Caco-2 (cell line): Measurements from ENCODE around the gene UBTD1. TPM values are rescaled to one million over a fixed set of nuclear protein-coding genes. Genes with fewer than 3 reads are reported as not detected.
A peak's percentile ranks its signal among the peaks of the same experiment; 100 is the strongest.

Experiments
- BruUV-seq: library from RNA; stranded (reverse); fragments of 400-500 nt; replicated peaks from 2 replicates; lab custom pipeline; 2021; lab: Mats Ljungman, UMichigan
- CTCF ChIA-PET: fragments of 300-600 bp; sonication (Branson Sonifier 250); formaldehyde crosslinking; loops from one replicate; lab custom pipeline; 2022; ENCODE audit warnings: antibody characterized with exemption; lab: Charles Lee
- POLR2A ChIA-PET: fragments of 300-600 bp; sonication (Branson Sonifier 250); formaldehyde crosslinking; loops from one replicate; lab custom pipeline; 2022; ENCODE audit warnings: antibody characterized with exemption; lab: Charles Lee
- DNase-seq, 2 experiments: peaks; one replicate each; pipeline versions ENCODE4 v3.0.0 to v3.0.0-alpha.2; 2020 to 2022
- H3K27me3 ChIP-seq: replicated peaks from 2 replicates; pipeline ENCODE4 v1.6.0; 2011; ENCODE audit warnings: low read length; ENCODE audit not compliant: control insufficient read depth, insufficient read depth
- H3K36me3 ChIP-seq: 2 replicates; pipeline ENCODE4 v1.5.1; 2011; ENCODE audit warnings: low read length; ENCODE audit not compliant: control insufficient read depth, insufficient read depth
- H3K4me1 ChIP-seq: fragments of 250-450 bp; sonication (Bioruptor Pico); 2 replicates; pipeline ENCODE4 v1.5.1; 2020; ENCODE audit warnings: mild to moderate bottlenecking
- H3K4me3 ChIP-seq: 2 replicates; pipeline ENCODE4 v1.5.1; 2011; ENCODE audit warnings: low read depth, mild to moderate bottlenecking, control low read depth, low read length
- H3K9me3 ChIP-seq: fragments of 250-450 bp; sonication (Bioruptor Pico); 2 replicates; pipeline ENCODE4 v1.5.1; 2020; ENCODE audit warnings: mild to moderate bottlenecking, moderate library complexity
- H3K27ac Mint-ChIP-seq: one replicate; pipeline ENCODE4 v1.8.0; 2022; ENCODE audit warnings: mixed read lengths; ENCODE audit not compliant: unreplicated experiment
- H3K27me3 Mint-ChIP-seq: one replicate; pipeline ENCODE4 v1.8.0; 2022; ENCODE audit warnings: mixed read lengths; ENCODE audit not compliant: insufficient read depth, unreplicated experiment
- H3K36me3 Mint-ChIP-seq: one replicate; pipeline ENCODE4 v1.8.0; 2022; ENCODE audit warnings: mild to moderate bottlenecking, mixed read lengths; ENCODE audit not compliant: insufficient read depth, unreplicated experiment
- H3K4me1 Mint-ChIP-seq: one replicate; pipeline ENCODE4 v1.8.0; 2022; ENCODE audit warnings: low read depth, mixed read lengths; ENCODE audit not compliant: unreplicated experiment
- H3K4me3 Mint-ChIP-seq: one replicate; pipeline ENCODE4 v1.8.0; 2022; ENCODE audit warnings: mild to moderate bottlenecking, moderate library complexity, mixed read lengths; ENCODE audit not compliant: unreplicated experiment
- H3K9me3 Mint-ChIP-seq: one replicate; pipeline ENCODE4 v1.8.0; 2022; ENCODE audit warnings: mixed read lengths; ENCODE audit not compliant: unreplicated experiment
- CTCF ChIP-seq, 2 experiments: fragments of 200-600 bp in 1 of 2; IDR thresholded peaks; 1 replicate in 1 of 2; 2 replicates in 1 of 2; pipeline versions ENCODE4 v1.5.1 to v1.8.0; 2011 to 2022; ENCODE audit warnings: antibody characterized with exemption in 1 of 2, control low read depth in 1 of 2, inconsistent platforms in 1 of 2, low read depth in 1 of 2, low read length in 1 of 2, mild to moderate bottlenecking in 1 of 2, moderate library complexity in 1 of 2; ENCODE audit not compliant: insufficient read depth in 1 of 2, severe bottlenecking in 1 of 2, unreplicated experiment in 1 of 2
- intact Hi-C: fragments of 100-400 bp; cut with micrococcal nuclease; formaldehyde crosslinking; loops from one replicate; pipeline ENCODE4 v1.10.0; 2022; ENCODE audit not compliant: unreplicated experiment
- total RNA-seq: library from RNA; stranded (reverse); gene quantifications from 2 replicates; pipeline ENCODE4 v1.2.3, GENCODE V29; 2022

The UBTD1 gene
- total RNA-seq, 1 experiment from 2014 or later = 11.4 TPM

GRCh38 chr10:97456686-97457065 lies 42.0 kb upstream of the UBTD1 start:
- H3K4me1 ChIP-seq = no peaks in the 10 kb centered on the region
- Mint-ChIP-seq H3K4me1 (no peaks in the 10 kb centered on the region), H3K27ac (peak overlapping the region; percentile 39), H3K36me3 (peaks cover 84% of the 10 kb centered on the region), H3K9me3 (no peaks in the 10 kb centered on the region), H3K27me3 (no peaks in the 10 kb centered on the region), H3K4me3 (no peak overlapping the region)
- no peak for DNase-seq
- TF ChIP-seq CTCF (IDR thresholded peaks at IDR 0.05; ENCODE audit: insufficient read depth in 1 of 2, low read depth in 1 of 2, low read length in 1 of 2, severe bottlenecking in 1 of 2, unreplicated experiment in 1 of 2) = no peak
- intact Hi-C loops = no loop called here
- CTCF ChIA-PET = no interaction called here
- no TSS peak for BruUV-seq
- H3K27me3 ChIP-seq = no peaks in the 10 kb centered on the region
- H3K36me3 ChIP-seq = peaks cover 8% of the 10 kb centered on the region
- H3K4me3 ChIP-seq = no peak overlapping the region
- H3K9me3 ChIP-seq = no peaks in the 10 kb centered on the region
- POLR2A ChIA-PET = no interaction called here

- Mint-ChIP-seq H3K27ac (peak overlapping the region; percentile 29), H3K4me1 (no peaks in the 10 kb centered on the region), H3K36me3 (peaks cover 81% of the 10 kb centered on the region), H3K27me3 (no peaks in the 10 kb centered on the region), H3K4me3 (no peak overlapping the region), H3K9me3 (no peaks in the 10 kb centered on the region)
- Histone ChIP-seq H3K4me3 (no peak overlapping the region), H3K36me3 (peaks cover 11% of the 10 kb centered on the region), H3K27me3 (no peaks in the 10 kb centered on the region), H3K4me1 (no peaks in the 10 kb centered on the region), H3K9me3 (no peaks in the 10 kb centered on the region)
- CTCF ChIA-PET = no interaction called here
- no TSS peak for BruUV-seq
- POLR2A ChIA-PET = no interaction called here
- no peak for TF ChIP-seq CTCF (IDR thresholded peaks at IDR 0.05; ENCODE audit: insufficient read depth in 1 of 2, low read depth in 1 of 2, low read length in 1 of 2, severe bottlenecking in 1 of 2, unreplicated experiment in 1 of 2)
- DNase-seq = no peak
- intact Hi-C loops = no loop called here
Measured at GRCh38 chr10:97459111-97459510, 39.6 kb upstream of the UBTD1 start.

GRCh38 chr10:97459933-97460332 lies 38.8 kb upstream of the UBTD1 start:
- Mint-ChIP-seq H3K9me3 (no peaks in the 10 kb centered on the region), H3K4me3 (no peak overlapping the region), H3K4me1 (no peaks in the 10 kb centered on the region), H3K36me3 (peaks cover 83% of the 10 kb centered on the region), H3K27me3 (no peaks in the 10 kb centered on the region), H3K27ac (no peak overlapping the region)
- BruUV-seq = no TSS peak
- no peak for DNase-seq
- H3K4me3 ChIP-seq = no peak overlapping the region
- peaks cover 13% of the 10 kb centered on the region for H3K36me3 ChIP-seq
- H3K9me3 ChIP-seq = no peaks in the 10 kb centered on the region
- no peaks in the 10 kb centered on the region for H3K27me3 ChIP-seq
- no peak for TF ChIP-seq CTCF (IDR thresholded peaks at IDR 0.05; ENCODE audit: insufficient read depth in 1 of 2, low read depth in 1 of 2, low read length in 1 of 2, severe bottlenecking in 1 of 2, unreplicated experiment in 1 of 2)
- intact Hi-C loops = no loop called here
- no peaks in the 10 kb centered on the region for H3K4me1 ChIP-seq
- ChIA-PET CTCF (no interaction called here), POLR2A (no interaction called here)
